HG03354 (cell line): Measurements from ENCODE around the gene PRUNE1.

ENCODE experiments used
- ATAC-seq: cut with Tn5 transposase; IDR thresholded peaks from one replicate; pipeline ENCODE4 v1.9.1; 2021; ENCODE audit warnings: mild to moderate bottlenecking; ENCODE audit not compliant: unreplicated experiment, poor library complexity, severe bottlenecking

PRUNE1 gene

GRCh38 chr1:151047925-151048644, 39.8 kb downstream of the PRUNE1 start:
- ATAC-seq, result peak; percentile 78

- ATAC-seq, result peak; percentile 5
Measured at GRCh38 chr1:151048645-151049032, 40.4 kb downstream of the PRUNE1 start.

GRCh38 chr1:151049458-151049857, 41.2 kb downstream of the PRUNE1 start:
- ATAC-seq, result no peak

GRCh38 chr1:151050051-151050688, 41.9 kb downstream of the PRUNE1 start:
- no peak for ATAC-seq

GRCh38 chr1:151051356-151052009, 43.2 kb downstream of the PRUNE1 start:
- ATAC-seq, result no peak

GRCh38 chr1:151054971-151055547, 46.8 kb downstream of the PRUNE1 start:
- ATAC-seq, result no peak

- no peak for ATAC-seq
Measured at GRCh38 chr1:151055581-151055980, 47.3 kb downstream of the PRUNE1 start.

- no peak for ATAC-seq
Measured at GRCh38 chr1:151056149-151056548, 47.9 kb downstream of the PRUNE1 start.

- no peak for ATAC-seq
Measured at GRCh38 chr1:151058692-151059091, 50.4 kb downstream of the PRUNE1 start.

GRCh38 chr1:151059109-151060006, 51.1 kb downstream of the PRUNE1 start, which contains the start of gene CDC42SE1:
Gene CDC42SE1, minus strand, starts transcription at chr1:151059622. Its CDS starts 3,892 bp downstream, at chr1:151055730.
- peak; percentile 87 for ATAC-seq

GRCh38 chr1:151060007-151060656, 51.9 kb downstream of the PRUNE1 start, which contains the start of gene MLLT11:
Gene MLLT11, plus strand, starts transcription at chr1:151060397. Its CDS starts 6,828 bp downstream, at chr1:151067225.
- no peak for ATAC-seq

GRCh38 chr1:151060657-151061421, 52.6 kb downstream of the PRUNE1 start:
- no peak for ATAC-seq

- no peak for ATAC-seq
Measured at GRCh38 chr1:151061704-151062103, 53.5 kb downstream of the PRUNE1 start.

GRCh38 chr1:151062741-151063371, 54.6 kb downstream of the PRUNE1 start:
- no peak for ATAC-seq

- ATAC-seq, result no peak
Measured at GRCh38 chr1:151065089-151065645, 56.9 kb downstream of the PRUNE1 start.

- ATAC-seq, result no peak
Measured at GRCh38 chr1:151067185-151067584, 58.9 kb downstream of the PRUNE1 start.

- ATAC-seq, result no peak
Measured at GRCh38 chr1:151069103-151069486, 60.8 kb downstream of the PRUNE1 start.
